ENCODE measurements around the gene CCDC134.

Gene CCDC134

DNA sequence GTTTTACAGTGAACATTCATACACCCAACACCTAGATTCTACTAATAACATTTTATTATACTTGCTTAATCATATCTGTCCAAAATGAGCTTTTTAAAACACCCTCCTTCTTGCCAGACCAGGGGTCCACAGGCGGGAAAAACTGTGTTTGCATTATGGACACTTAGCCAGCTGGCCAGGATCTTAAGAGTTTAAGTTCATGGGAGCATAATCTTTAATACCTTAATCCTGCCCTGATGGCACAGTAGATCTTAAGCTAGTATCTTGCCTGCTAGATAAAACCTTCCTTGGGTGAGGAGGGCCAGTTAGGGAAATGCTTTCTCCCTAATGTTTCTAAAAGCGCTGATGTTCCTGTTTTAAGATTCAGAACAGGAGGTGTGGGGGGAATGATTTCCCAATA lies 13.1 kb upstream of the CCDC134 start:
- no peak for DNase-seq

GRCh38 chr22:41793871-41794270 lies 6.6 kb upstream of the CCDC134 start:
- DNase-seq: no peak

DNA sequence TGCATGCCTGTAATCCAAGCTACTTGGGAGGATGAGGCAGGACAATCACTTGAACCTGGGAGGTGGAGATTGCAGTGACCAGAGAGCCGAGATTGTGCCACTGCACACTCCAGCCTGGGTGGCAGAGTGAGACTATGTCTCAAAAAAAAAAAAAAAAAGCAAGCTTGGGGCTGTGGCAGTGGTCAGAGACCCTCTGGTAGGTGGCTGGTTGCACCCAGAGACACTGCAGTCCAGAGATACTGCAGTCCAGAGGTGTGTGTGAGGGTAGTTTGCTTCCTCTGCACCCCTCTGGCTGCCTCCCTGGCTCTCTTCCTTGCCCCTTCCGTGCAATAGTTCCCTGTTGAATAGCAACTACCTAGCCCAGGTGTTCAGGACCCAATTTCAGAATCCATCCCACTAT lies 1.7 kb upstream of the CCDC134 start:
- no peak for DNase-seq

DNA sequence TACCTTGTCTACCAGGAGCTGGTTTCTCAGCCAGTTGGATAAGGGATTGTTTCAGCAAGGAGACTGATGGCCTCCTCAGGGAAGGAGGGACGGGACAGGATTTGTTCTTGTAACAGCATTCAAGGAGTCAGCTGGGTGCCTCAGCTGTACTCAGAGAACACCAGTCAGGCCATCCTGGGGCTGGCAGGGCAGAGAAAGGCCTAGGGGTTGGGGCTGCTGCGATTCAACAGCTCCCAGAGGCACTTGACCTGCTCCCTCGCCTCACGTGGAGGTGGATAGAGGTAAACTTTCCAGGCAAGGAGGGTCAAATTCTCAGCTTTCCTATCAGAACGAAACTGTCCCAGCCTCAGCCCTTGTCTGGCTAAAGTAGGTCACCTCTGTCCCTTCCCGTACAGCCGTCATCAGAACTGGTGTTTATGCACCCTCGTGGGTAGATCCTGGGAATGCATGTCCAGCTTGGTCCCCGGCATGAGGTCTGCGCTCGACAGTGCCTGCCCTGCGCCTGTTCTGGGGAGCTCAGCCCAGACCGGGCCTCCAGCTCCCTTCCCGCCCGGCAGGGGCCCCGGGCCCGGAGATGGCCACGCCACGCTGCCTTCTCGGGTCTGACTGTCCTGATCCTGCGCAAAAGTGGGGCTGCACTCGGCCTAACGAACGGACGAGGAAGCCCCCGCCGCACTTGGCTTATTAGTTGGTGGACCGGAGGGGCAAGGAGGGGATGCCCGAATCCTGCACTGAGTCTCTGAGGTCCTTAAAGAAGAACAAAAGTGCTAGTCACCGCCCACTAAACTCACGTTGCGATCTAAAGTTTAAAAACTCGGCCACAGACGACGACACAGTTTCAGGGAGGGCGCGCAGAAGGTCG lies 762 bp upstream of the CCDC134 start:
- DNase-seq: no peak

- DNase-seq: no peak
Measured at GRCh38 chr22:41801147-41801819, 804 bp downstream of the CCDC134 start.

- no peak for DNase-seq
Measured at GRCh38 chr22:41801886-41802285, 1.4 kb downstream of the CCDC134 start.

- DNase-seq: no peak
Measured at GRCh38 chr22:41805639-41806038, 5.2 kb downstream of the CCDC134 start.

DNA sequence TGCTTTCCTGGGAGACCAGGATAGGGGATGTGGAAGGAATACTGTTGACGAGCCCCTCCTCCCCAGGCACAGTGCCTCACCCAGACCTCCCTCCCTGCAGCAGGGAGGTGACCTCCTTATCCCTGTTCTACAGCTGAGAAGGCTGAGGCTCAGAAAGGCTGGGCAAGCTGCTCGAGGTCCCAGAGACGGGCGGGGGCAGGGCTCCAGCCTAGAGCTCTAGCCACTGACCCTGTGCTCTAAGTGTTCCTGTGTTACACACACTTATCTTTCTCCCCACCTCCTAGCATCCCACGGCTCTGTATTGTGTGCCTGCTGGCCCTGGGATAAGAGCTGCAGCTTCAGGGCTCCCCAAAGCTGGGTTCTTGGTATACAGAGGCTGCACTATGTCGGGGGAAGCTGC lies 7.9 kb downstream of the CCDC134 start:
- DNase-seq: no peak

GRCh38 chr22:41810022-41810421 lies 9.5 kb downstream of the CCDC134 start:
- no peak for DNase-seq

- no peak for DNase-seq
Measured at GRCh38 chr22:41812805-41813545, 12.5 kb downstream of the CCDC134 start.

DNA sequence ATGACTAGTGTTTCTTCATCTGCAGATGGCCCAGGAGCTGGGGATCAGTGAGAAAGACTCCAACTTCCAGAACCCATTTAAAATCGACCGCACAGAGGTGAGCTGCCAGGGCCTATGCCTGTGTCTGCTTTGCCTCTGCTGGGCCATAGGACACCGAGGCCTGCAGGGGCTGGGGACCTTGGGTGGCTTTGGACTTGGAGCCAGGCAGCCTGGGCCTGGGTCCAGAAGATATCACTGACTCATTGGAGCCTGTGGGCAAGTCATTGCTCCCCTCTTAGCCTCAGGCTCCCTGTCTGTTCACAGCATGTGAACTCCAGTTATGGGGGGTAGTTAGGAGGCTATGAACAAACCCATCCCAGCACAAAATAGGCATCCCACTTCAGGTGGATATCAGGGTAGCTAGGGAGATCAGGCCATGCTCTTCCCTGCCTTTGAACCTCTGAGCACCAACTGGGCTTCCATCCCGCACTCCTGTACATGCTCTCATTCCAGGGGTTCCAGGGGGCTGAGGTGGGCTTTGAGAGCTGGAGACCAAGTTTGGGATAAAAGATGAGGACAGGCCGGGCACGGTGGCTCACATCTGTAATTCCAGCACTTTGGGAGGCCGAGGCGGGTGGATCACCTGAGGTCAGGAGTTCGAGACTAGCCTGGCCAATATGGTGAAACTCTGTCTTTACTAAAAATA lies 13.4 kb downstream of the CCDC134 start:
- DNase-seq: no peak

DNA sequence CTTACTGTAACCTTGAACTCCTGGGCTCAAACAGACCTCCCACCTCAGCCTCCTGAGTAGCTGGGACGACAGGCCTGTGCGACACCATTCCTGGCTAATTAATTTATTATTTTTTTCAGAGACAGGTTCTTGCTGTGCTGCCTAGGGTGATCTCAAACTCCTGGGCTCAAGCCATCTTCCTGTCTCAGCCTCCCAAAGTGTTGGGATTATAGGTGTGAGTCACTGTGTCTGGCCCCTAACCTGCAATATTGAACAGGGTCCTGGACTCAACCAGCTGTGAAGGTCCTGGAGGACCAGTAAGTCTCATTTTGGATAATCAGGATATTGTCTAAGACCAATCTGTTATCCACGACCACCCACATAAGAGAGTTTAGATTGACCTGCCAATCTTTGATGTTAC lies 15.2 kb downstream of the CCDC134 start:
- DNase-seq: no peak

DNA sequence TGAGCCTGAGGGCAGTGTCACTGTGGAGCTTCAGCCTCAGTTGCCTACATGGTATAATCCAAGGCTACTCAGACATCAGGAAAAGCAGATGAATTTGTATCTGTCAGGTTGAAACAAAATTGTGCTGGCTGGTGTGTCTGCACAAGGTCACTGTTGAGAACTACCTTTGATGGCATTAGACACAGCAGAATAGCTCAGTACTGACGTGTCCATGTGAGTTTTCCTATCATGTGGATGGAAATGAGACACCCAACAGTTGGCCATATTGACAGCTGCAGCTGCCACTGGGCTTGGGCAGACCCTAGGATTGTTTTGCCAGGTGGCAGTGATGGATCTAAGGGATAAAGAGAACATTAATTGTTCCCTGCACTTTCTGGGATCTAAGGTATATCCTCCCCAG lies 15.8 kb downstream of the CCDC134 start:
- DNase-seq: no peak

GRCh38 chr22:41816871-41817270 lies 16.4 kb downstream of the CCDC134 start:
- DNase-seq: no peak

- no peak for DNase-seq
Measured at GRCh38 chr22:41818011-41818410, 17.5 kb downstream of the CCDC134 start.

- no peak for DNase-seq
Measured at GRCh38 chr22:41818596-41818995, 18.1 kb downstream of the CCDC134 start.

GRCh38 chr22:41819257-41819656 lies 18.8 kb downstream of the CCDC134 start:
- no peak for DNase-seq

- DNase-seq: no peak
Measured at GRCh38 chr22:41820447-41820846, 20.0 kb downstream of the CCDC134 start.

- no peak for DNase-seq
Measured at GRCh38 chr22:41821471-41822316, 21.2 kb downstream of the CCDC134 start.

- peak; percentile 71 for DNase-seq
Measured at GRCh38 chr22:41822317-41823057, 22.0 kb downstream of the CCDC134 start.

- no peak for DNase-seq
Measured at GRCh38 chr22:41823797-41824196, 23.3 kb downstream of the CCDC134 start.
